ENCODE data around the gene MAD1L1. TPM values are rescaled to one million over a fixed set of nuclear protein-coding genes. Genes with fewer than 3 reads are reported as not detected.
A peak's percentile ranks its signal among the peaks of the same experiment; 100 is the strongest.

MAD1L1 gene
- total and polyA plus RNA-seq, 4 donors, result 29.3 to 44.1 (median 35.8) TPM

- no peaks in the 10 kb centered on the region for H3K9me3 ChIP-seq (ENCODE audit: control insufficient read depth, insufficient read depth, low read length)
- no peak overlapping the region for H3K4me3 ChIP-seq (ENCODE audit: low read depth, low read length)
- WGBS (ENCODE audit: insufficient coverage), result 88% methylated on average over 39 of the region's 39 CpGs
- no peak overlapping the region for H3K27ac ChIP-seq (ENCODE audit: low read depth, low read length)
- no peaks in the 10 kb centered on the region for H3K27me3 ChIP-seq (ENCODE audit: control insufficient read depth, insufficient read depth, low read length)
- H3K36me3 ChIP-seq (ENCODE audit: control insufficient read depth, insufficient read depth, low read length), result peaks cover 33% of the 10 kb centered on the region
- peaks cover 37% of the 10 kb centered on the region for H3K4me1 ChIP-seq (ENCODE audit: control insufficient read depth, insufficient read depth, low read length)
- no peak for DNase-seq (ENCODE audit: low read depth in 4 of 6, low spot score in 6 of 6)
Observed at GRCh38 chr7:1872191-1873069, 360.3 kb downstream of the MAD1L1 start.

- Histone ChIP-seq H3K36me3 (ENCODE audit: control insufficient read depth, insufficient read depth, low read length) (peaks cover 43% of the 10 kb centered on the region), H3K27me3 (ENCODE audit: control insufficient read depth, insufficient read depth, low read length) (no peaks in the 10 kb centered on the region), H3K4me3 (ENCODE audit: low read depth, low read length) (no peak overlapping the region), H3K27ac (ENCODE audit: low read depth, low read length) (no peak overlapping the region), H3K9me3 (ENCODE audit: control insufficient read depth, insufficient read depth, low read length) (no peaks in the 10 kb centered on the region), H3K4me1 (ENCODE audit: control insufficient read depth, insufficient read depth, low read length) (peaks cover 55% of the 10 kb centered on the region)
- WGBS (ENCODE audit: insufficient coverage), result 86% methylated on average over 27 of the region's 28 CpGs
- peak in 1 of 6 donors; percentile 45 for DNase-seq (ENCODE audit: low read depth in 4 of 6, low spot score in 6 of 6)
Observed at GRCh38 chr7:1869452-1870130, 363.2 kb downstream of the MAD1L1 start.

- WGBS (ENCODE audit: insufficient coverage), result 95% methylated on average over 36 of the region's 36 CpGs
- DNase-seq (ENCODE audit: low read depth in 4 of 6, low spot score in 6 of 6), result no peak
- no peak overlapping the region for H3K4me3 ChIP-seq (ENCODE audit: low read depth, low read length)
- H3K9me3 ChIP-seq (ENCODE audit: control insufficient read depth, insufficient read depth, low read length), result no peaks in the 10 kb centered on the region
- H3K4me1 ChIP-seq (ENCODE audit: control insufficient read depth, insufficient read depth, low read length), result peaks cover 63% of the 10 kb centered on the region
- H3K27me3 ChIP-seq (ENCODE audit: control insufficient read depth, insufficient read depth, low read length), result no peaks in the 10 kb centered on the region
- H3K27ac ChIP-seq (ENCODE audit: low read depth, low read length), result no peak overlapping the region
- peaks cover 40% of the 10 kb centered on the region for H3K36me3 ChIP-seq (ENCODE audit: control insufficient read depth, insufficient read depth, low read length)
Observed at GRCh38 chr7:1868516-1869165, 364.1 kb downstream of the MAD1L1 start.

DNA sequence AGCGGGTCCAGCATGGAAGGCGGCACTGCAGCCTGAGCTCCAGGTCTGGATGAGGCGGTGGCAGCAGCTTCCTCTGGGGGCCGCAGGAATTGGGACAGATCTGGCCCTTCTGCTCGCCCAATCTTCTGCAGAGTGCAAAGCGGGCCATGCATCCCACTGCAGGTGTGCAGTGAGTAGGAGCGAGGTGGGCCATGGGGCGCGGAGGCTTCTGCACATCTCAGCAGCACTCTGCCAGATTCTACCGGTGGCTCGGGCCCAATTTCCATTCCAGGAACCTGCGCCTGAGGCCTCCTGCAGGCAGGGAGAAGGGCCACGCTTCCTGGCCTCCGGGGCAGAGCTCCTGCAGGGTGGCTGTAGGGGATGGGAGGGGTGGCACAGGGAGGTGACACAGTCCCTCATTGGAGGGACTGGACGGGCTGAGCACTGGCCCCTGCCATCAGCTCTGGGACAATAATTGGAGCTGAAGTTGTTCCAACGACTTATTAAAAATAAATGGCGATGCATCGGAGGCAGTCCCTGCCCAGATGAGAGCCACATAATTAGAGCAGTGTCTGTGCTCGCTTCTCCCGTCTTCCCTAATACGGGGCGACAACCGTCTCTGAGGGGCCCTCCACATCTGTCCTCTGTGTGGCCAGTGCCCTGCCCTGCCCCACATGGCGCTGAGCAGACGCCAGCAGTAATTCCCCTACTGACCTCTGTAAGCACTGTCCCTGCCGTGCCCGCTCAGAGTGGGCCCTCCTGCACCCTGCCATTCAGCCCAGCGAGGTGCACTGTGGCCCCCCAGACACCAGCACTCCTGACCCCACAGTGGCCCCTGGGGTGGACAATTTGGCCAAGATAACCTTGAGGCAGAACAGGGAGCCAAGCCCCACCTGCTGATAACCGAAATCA lies 365.1 kb downstream of the MAD1L1 start:
- Histone ChIP-seq H3K4me3 (ENCODE audit: low read depth, low read length) (no peak overlapping the region), H3K27ac (ENCODE audit: low read depth, low read length) (no peak overlapping the region), H3K27me3 (ENCODE audit: control insufficient read depth, insufficient read depth, low read length) (no peaks in the 10 kb centered on the region), H3K4me1 (ENCODE audit: control insufficient read depth, insufficient read depth, low read length) (peaks cover 65% of the 10 kb centered on the region), H3K9me3 (ENCODE audit: control insufficient read depth, insufficient read depth, low read length) (no peaks in the 10 kb centered on the region), H3K36me3 (ENCODE audit: control insufficient read depth, insufficient read depth, low read length) (peaks cover 38% of the 10 kb centered on the region)
- 81% methylated on average over 28 of the region's 29 CpGs for WGBS (ENCODE audit: insufficient coverage)
- DNase-seq (ENCODE audit: low read depth in 4 of 6, low spot score in 6 of 6), result peak in 1 of 6 donors; percentile 50

GRCh38 chr7:1866601-1867000 lies 366.1 kb downstream of the MAD1L1 start:
- no peak overlapping the region for H3K4me3 ChIP-seq (ENCODE audit: low read depth, low read length)
- DNase-seq (ENCODE audit: low read depth in 4 of 6, low spot score in 6 of 6), result no peak
- WGBS (ENCODE audit: insufficient coverage), result 87% methylated on average over 15 of the region's 15 CpGs

DNA sequence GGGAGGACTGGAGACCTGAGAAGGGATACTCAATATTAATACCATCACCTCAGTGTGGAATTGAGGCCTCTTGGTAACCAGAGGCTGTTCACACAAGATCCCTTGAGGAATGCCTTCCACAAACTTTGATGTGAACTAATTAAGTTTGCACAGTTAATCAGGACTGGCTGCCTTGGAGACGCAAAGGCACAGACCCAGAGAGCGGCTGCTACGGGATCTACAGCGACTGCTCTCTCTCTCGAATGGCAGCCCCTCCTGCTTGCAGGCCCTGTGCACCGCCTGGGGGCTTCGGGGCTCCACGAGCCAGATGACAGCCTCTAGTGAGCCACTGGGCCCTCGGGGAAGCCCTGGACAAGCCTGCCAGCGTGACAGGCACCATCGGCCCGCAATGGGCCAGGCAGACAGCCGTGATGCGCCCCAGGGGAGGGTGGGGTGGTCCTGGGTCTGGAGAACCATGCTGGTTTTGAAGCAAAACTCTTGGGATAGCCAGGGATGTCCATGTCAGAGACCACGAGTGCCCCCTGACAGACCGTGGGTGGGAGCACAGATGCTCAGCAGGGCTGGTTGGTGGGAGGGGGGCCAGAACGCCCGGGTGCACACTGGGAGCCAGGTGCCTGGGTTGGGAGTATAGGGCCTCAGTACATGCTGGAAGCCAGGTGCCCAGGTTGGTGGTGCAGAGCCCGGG lies 367.0 kb downstream of the MAD1L1 start:
- peaks cover 31% of the 10 kb centered on the region for H3K36me3 ChIP-seq (ENCODE audit: control insufficient read depth, insufficient read depth, low read length)
- no peaks in the 10 kb centered on the region for H3K27me3 ChIP-seq (ENCODE audit: control insufficient read depth, insufficient read depth, low read length)
- WGBS (ENCODE audit: insufficient coverage), result 34% methylated on average over 16 of the region's 19 CpGs
- peak in 4 of 6 donors; percentile 22 to 88 (median 56) for DNase-seq (ENCODE audit: low read depth in 4 of 6, low spot score in 6 of 6)
- peaks cover 67% of the 10 kb centered on the region for H3K4me1 ChIP-seq (ENCODE audit: control insufficient read depth, insufficient read depth, low read length)
- H3K4me3 ChIP-seq (ENCODE audit: low read depth, low read length), result no peak overlapping the region
- H3K9me3 ChIP-seq (ENCODE audit: control insufficient read depth, insufficient read depth, low read length), result no peaks in the 10 kb centered on the region
- no peak overlapping the region for H3K27ac ChIP-seq (ENCODE audit: low read depth, low read length)

More at GRCh38 chr7:1866601-1867000, 366.1 kb downstream of the MAD1L1 start:
- H3K9me3 ChIP-seq (ENCODE audit: control insufficient read depth, insufficient read depth, low read length), result no peaks in the 10 kb centered on the region
- no peak overlapping the region for H3K27ac ChIP-seq (ENCODE audit: low read depth, low read length)
- peaks cover 31% of the 10 kb centered on the region for H3K36me3 ChIP-seq (ENCODE audit: control insufficient read depth, insufficient read depth, low read length)
- no peaks in the 10 kb centered on the region for H3K27me3 ChIP-seq (ENCODE audit: control insufficient read depth, insufficient read depth, low read length)
- peaks cover 67% of the 10 kb centered on the region for H3K4me1 ChIP-seq (ENCODE audit: control insufficient read depth, insufficient read depth, low read length)

- 87% methylated on average over 11 of the region's 14 CpGs for WGBS (ENCODE audit: insufficient coverage)
- Histone ChIP-seq H3K27ac (ENCODE audit: low read depth, low read length) (no peak overlapping the region), H3K27me3 (ENCODE audit: control insufficient read depth, insufficient read depth, low read length) (no peaks in the 10 kb centered on the region), H3K4me3 (ENCODE audit: low read depth, low read length) (no peak overlapping the region), H3K36me3 (ENCODE audit: control insufficient read depth, insufficient read depth, low read length) (peaks cover 31% of the 10 kb centered on the region), H3K4me1 (ENCODE audit: control insufficient read depth, insufficient read depth, low read length) (peaks cover 67% of the 10 kb centered on the region), H3K9me3 (ENCODE audit: control insufficient read depth, insufficient read depth, low read length) (no peaks in the 10 kb centered on the region)
- DNase-seq (ENCODE audit: low read depth in 4 of 6, low spot score in 6 of 6), result no peak
Observed at GRCh38 chr7:1865000-1865555, 367.7 kb downstream of the MAD1L1 start.

DNA sequence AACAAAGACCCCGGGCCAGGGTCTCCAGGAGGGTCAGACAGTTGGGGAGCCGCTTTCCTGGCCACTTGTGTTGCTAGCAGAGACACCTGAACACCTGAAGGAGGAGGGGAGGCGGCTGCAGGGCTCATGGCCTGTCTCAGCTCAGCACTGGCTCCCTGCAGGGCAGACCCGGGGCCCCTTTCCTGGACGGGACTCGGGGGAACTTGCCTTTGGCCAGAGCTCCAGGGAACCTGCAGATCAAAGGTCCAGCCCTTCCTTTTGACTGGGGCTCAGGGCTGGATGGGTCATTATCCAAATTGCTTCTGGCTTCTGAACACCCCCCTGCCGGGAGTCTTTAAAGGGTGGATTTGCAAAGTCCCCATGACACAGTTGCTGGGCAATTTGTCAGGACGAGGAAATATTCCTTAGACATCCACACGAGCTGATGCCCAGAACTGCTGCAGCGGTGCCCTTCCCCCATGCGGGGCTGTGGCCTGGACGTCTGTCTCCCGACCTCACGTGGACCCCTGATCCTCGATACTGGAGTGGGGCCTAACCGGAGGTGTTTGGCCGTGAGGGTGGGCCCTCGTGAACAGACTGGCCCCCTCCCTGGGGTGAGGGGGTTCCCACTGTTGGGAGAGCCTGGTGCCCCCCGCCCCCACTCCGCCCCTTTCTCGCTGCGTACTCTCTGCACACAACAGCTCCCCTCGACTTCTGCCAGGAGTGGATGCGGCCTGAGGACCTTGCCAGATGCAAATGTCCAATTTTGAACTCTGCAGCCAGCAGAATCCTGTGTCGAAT lies 368.4 kb downstream of the MAD1L1 start:
- 44% methylated on average over 25 of the region's 25 CpGs for WGBS (ENCODE audit: insufficient coverage)
- Histone ChIP-seq H3K27me3 (ENCODE audit: control insufficient read depth, insufficient read depth, low read length) (no peaks in the 10 kb centered on the region), H3K4me3 (ENCODE audit: low read depth, low read length) (no peak overlapping the region), H3K4me1 (ENCODE audit: control insufficient read depth, insufficient read depth, low read length) (peaks cover 65% of the 10 kb centered on the region), H3K9me3 (ENCODE audit: control insufficient read depth, insufficient read depth, low read length) (no peaks in the 10 kb centered on the region), H3K36me3 (ENCODE audit: control insufficient read depth, insufficient read depth, low read length) (peaks cover 34% of the 10 kb centered on the region), H3K27ac (ENCODE audit: low read depth, low read length) (no peak overlapping the region)
- peak in 1 of 6 donors; percentile 53 for DNase-seq (ENCODE audit: low read depth in 4 of 6, low spot score in 6 of 6)

Measured in spinal cord (tissue), 10 donors.